ENCODE results near the gene RBM18.

- no peak for TF ChIP-seq CTCF (conservative IDR thresholded peaks at IDR 0.05; ENCODE audit: low read depth, low read length)
- no peak for TF ChIP-seq EZH2 (IDR thresholded peaks at IDR 0.05; ENCODE audit: borderline replicate concordance, low read depth, low read length, poor library complexity, severe bottlenecking)
These were observed 32.9 kb upstream of the RBM18 start for GRCh38 chr9:122297512-122297911.
